Hippocampal formation (tissue), 2 donors: ENCODE data around the gene RSRC1.
"Not testable (repeated sequence)": the region's sequence is repeated elsewhere in the genome, so short reads cannot be mapped to it uniquely, and the experiment has no call there.

ENCODE experiments used
- DNase-seq, 2 donors: peaks; one replicate each; lab custom pipeline; 2025; lab: John Stamatoyannopoulos, UW

Gene RSRC1

DNA sequence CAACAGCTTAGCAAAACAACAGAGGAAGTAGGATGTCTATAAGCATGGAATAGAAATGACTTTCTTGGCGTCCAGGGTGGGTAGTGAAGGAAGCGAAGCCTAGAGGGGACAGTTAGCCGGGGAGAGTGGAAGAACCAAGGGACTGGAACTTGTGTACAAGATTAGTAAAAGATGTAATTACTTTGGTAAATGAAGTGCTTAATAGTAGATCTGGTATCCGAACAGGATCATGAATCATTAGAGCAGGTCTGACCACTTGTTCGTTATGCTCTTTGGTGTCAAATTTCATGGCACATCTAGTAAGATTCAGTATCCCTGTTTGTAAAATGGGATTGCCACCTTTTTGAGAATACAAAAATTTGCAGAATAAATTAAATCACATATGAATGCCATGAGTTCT lies 348.6 kb downstream of the RSRC1 start:
- DNase-seq: no peak

DNA sequence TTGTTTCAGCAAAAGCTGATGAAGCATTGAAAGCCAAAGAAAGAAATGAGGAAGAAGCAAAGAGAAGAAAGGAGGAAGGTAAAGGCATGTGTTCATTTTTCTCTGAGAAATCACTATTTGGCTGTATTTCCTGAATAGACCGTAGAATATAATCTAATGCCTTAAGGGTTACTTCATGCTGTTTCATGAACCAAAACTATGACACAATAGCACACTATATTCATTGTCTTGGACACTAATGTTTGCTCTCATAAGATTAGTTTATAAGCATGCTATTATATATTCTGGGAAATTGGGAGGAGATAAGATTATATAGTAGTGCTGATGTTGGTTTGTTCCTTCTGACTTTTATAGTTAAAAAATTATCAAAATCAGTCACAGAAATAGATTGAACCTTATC lies 351.0 kb downstream of the RSRC1 start:
- DNase-seq: no peak

DNA sequence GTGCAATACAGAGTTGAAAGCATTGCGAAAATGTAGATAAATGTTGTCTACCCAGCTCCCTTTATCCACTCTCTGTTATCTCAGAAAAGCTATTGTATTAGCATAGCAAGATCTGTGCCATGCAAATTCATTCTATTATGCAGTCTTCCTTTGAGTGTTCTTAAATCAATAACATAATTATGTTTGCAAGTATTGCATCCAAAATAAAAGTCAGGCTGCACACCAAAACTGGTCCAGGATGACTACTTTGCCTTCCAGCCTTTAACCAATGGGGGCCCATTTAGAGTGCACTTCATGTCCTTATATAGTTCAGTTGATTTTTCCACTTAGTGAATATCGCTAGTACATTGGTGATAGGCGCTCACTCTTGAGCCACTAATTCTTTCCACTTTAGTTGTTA lies 353.7 kb downstream of the RSRC1 start:
- no peak for DNase-seq

DNA sequence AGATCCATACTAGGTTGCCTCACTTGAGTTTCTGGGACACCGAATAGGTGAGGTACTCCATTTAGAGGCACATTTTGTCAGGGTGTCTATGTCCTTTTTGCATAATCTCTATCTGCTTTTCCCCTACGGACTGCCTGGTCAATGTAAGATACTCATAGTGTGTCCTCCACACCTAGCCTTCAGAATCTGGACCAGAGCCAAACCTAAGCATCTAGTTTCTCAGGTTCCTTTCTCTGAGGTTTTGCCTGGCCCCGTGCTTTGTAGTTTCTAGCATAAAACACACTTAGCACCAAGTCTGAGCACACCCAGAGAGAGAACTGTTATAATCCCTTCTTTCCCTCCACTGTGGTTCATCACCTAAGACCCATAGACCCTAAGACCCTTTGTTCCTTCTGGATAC lies 355.2 kb downstream of the RSRC1 start:
- no peak for DNase-seq

DNA sequence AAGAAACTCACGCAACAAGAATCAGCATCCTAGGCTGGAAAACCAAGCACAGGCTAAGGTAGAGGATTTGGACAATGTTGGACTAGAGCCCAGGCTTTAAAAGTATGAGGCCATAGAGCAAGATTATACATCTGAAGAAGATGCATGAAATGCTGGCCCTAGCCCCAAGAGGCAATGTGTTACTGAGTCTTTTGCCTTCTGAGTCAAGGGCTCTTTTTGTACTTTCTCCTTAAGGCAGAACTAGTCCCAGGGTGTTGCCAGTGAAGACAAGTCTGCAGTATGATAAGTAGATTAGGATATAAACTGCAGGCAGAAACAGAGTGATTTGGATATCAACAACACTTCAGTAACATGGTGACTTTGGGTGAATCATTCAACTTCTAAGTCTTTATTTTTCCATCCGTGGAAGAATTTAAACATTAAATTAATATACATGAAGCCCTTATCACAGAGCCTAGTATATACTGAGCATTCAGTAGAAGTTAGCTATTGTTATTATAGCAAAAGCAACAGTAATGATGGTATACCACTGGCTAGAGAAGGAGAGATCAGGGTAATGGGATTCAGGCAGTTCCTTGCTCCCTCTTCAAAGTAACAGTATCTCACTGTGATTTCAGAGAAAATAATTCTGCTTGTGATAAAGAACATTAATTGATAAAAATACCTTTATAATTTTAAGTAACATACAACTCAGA lies 361.2 kb downstream of the RSRC1 start:
- no peak for DNase-seq

DNA sequence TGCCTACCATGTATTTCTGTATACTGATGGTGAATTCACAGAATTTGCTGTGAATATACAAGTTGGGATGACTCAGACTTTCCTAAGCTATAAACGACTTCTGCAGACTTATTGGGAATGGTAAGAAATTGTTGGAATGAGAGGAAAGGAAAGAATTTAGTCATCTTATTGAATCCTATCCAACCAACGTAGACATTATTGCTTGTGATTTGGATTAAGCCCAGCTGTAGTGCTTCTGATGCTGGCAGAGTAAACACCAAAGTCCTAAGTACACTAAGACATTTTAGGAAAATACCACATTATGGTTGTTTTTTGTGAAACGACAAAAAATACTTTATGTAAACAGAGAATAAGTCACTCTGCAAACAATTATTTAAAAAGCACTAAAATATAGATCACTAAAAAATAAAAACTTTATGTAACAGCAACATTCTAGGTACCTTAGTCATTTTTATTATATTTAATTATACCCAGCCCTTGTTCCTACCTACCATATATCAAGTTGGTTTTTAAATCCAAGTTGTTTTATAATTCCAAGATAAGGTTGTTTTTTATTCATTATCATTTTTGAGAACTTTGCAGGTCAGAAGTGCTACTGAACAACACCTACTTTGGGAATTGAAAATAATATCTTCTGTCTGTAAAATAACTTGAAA lies 361.9 kb downstream of the RSRC1 start:
- no peak for DNase-seq

DNA sequence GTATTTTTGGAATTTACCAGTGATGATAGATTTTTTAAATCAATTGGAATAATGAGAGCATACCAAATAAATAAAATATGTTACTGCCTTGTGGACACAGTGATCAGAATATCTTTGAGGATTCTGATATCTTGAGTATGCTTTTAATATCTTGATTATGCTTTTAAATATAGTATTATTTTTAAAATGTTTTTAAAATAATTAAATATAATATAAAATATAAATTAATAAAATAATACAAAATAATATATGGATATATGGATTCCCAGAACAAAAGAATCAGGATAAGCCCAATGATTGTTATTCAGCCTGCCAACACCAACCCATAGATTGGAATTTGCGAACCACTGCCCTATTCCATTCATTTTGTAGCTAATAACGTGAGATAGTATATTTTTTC lies 369.2 kb downstream of the RSRC1 start:
- no peak for DNase-seq

DNA sequence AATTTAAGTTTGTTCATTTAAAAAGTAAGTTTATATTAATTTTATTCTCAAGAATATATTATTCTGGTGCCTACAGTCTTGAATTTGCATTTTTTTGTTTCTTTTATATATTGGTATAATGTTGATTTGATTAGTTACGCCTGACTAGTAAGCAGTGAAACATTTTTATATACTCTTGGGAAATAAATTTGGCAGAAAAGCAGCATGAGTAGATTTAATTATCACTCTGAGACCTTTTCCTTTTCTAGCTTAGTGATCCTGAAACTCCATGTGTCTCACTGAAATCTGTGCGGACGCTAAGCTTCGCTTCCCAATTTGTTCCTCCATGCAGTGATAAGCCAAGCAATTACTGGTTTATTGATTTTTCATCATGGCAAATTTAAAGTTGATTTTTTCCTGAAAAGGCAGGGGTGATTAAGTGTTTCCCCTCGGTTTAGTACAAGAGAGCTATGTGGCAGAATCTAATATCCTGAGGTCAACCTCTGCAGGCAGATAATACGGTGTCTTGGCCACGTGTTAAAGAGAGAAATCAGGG lies 373.9 kb downstream of the RSRC1 start:
- DNase-seq: no peak

DNA sequence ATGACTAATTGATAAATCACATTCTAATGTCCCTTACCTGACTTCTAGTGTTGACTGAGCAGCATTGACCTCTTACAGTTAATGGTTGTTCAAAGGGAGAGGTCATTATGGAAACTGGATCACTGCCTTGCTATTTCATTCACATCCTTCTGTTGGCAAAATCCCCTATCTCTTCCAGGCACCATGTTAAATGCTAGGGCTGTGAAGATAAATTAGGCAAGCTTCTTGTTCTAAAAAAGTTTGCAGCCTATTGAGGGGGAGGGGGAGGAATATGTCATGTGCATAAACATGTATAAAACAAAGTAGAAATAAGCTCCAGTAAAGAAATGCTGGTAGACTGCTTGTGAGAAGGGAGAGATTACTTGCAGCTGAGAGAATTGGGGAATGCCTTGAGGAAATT lies 376.3 kb downstream of the RSRC1 start:
- DNase-seq: no peak

DNA sequence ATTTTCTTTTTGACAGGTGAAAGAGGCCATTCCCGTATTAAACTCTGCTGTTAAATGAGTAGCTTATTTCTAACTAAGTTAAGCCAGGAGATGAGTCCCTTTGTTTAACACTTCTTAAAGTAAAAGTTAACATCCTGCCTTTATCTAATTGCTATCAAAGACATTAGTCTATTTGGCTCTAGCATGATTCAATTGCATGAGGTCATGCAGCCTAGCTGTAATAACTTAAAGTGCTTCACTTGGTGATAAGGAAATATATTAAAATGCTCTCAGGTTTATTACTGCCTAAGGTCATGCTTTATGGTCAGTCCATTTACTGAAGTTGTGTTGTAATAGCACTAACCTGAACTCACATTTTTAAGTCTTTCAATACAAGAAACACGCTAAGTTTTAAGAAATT lies 378.8 kb downstream of the RSRC1 start:
- DNase-seq: no peak

DNA sequence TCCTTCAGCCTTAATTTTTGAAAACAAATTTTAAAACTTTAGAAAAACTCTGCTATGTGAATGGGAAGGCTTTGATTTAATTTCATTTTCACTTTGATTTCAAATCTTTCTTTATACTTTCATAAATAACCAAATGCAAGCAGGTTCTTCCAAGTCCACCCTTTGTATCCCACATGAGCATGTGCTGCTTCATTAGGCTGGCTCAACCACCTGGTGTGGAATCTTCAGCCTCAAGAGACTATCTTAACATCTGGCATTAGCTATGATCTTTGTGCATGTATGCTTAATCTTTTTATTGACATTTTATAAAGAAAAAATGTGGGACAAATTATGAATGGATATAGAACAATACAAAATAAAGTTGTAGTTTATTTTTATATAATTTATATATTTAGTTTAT lies 379.3 kb downstream of the RSRC1 start:
- DNase-seq: no peak

DNA sequence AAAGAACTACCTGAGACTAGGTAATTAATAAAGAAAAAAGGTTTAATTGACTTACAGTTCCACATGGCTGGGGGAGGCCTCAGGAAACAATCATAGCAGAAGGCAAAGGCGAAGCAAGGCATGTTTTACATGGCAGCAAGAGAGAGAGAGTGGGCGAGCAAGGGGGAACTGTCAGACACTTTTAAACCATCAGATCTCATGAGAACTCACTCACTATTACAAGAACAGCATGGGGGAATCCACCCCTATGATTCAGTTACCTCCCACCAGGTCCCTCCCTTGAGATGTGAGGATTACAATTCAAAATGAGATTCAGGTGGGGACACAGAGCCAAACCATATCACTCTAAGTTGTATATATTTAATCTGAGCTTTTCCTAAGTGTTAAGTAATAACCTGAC lies 382.1 kb downstream of the RSRC1 start:
- no peak for DNase-seq

DNA sequence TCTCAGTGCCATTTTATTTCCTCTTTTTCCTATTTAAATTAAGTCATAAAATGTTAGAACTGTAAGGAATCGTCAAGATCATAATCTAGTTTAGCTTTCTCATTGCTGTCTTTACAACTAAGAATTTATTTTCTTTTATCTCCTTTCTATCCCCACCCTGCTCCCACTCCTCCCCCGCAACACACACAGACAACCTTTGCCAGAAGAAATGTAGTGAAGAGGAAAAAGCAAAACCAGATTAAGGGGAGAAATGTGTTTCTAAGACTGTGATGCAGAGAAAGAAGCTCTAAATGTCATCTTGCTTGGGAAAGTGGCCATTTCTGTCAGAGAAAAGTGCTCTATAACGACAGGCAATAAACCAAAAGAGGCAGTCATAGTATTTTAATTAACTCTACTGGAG lies 382.8 kb downstream of the RSRC1 start:
- DNase-seq: no peak

DNA sequence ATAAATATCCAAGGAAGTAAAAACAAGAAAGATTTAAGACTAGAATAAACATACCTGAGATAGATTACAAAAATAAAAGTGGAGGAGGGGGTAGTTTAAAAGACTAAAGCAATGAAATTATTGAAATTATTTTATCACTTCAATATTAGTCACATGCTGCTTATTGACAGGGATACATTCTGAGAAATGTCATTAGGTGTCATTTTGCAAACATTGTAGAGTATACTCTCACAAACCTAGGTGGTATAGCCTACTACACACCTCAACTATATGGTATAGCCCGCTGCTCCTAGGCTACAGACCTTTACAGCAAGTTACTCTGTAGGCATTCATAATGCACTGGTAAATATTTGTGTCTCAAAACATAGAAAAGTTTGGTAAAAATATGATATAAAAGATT lies 384.0 kb downstream of the RSRC1 start:
- no peak for DNase-seq

DNA sequence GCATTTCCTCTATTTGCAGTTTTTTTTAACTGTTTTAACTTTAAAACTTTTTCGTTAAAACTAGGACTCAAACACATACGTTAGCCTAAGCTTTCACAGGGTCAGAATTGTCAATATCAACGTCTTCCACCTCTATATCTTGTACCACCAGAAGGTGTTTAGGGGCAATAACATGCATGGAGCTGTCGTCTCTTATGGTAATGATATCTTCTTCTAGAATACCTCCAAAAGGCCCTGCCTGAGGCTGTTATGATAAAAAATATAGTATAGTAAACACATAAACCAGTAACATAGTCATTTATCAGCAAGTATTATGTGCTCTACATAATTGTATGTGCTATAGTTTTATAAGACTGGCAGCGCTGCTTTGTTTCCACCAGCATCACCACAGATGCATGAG lies 384.8 kb downstream of the RSRC1 start:
- DNase-seq: no peak

DNA sequence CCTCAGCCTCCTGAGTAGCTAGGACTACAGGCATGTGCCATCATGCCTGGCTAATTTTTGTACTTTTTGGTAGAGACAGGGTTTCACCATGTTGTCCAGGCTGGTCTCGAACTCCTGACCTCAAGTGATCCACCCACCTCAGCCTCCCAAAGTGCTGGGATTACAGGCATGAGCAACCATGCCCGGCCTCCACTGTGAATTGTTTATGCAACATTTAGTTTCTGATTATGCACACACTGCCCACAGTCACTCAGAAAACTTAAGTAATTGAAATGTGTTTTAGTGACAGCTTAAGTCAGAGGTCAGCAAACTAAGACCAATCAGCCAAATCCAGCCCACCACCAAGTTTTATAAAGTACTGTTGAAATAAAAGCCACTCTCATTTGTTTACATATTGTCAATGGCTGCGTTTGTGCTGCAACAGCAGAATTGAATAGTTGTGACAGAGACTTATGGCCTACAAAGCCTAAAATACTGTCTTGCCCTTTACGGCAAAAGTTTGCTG lies 385.6 kb downstream of the RSRC1 start:
- DNase-seq: not testable (repeated sequence)

DNA sequence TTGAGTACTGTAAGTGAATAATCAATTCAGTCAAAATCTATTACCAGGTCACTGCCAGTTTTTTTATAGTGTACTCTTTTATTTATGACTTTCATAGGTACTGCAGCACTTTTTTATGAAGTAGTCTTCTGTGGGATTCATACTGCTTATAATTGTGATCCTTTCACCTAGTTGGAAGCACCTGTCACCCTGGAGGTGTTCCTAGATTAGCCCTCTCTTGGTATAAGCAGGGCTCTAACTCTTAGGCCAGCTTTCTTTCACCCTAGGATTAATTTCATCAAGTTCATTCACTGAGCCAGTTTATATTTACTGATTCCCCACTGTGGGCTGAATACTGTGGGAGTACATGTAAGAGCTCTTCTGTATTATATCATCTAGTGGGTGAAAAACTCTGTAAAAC lies 395.2 kb downstream of the RSRC1 start:
- no peak for DNase-seq

DNA sequence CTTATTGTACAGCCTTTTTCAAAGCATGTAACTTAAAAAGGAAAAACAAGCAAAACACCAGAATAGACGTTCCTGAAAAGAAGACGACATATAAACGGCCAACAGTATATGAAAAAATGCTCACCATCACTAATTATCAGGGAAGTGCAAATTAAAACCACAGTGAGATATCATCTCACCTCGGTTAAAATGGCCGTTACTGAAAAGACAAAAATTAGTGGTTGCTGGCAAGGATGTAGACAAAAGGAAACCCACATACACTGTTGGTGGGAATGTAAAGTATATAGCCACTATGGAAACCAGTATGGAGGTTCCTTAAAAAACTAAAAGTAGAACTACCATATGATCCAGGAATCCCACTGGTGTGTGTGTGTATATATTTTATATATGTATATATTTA lies 396.6 kb downstream of the RSRC1 start:
- DNase-seq: no peak

DNA sequence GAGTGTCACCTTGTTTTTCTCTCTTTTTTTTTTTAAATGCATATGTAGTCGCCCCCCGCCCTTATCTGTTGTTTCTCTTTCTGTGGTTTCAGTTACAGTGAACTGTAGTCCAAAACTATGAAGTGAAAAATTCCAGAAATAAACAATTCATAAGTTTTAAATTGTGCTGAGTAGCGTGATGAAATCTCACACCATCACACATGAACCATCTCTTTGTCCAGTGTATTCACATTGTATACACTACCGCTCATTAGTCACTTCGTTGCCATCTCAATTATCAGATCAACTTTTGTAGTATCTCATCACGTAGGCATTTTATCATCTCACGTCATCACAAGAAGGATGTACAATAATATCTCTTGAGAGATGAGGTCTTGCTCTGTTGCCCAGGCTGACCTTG lies 398.6 kb downstream of the RSRC1 start:
- no peak for DNase-seq

DNA sequence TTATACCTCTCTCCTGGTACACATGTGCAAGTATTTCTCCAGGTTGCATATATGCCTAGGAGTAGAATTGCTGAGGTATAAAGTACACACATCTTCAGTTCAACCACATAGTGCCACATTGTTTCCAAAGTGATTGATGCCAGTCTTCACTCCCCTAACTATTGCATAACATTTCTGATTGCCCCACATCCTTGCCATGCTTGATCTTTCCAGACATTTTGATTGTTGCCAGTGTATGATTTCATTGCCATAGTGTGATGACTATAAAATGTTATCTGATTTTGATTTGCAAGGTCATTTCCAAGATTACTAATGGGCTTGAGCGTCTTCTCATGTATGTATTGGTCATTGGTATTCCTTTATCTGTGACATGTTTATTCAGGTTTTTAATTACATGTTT lies 400.0 kb downstream of the RSRC1 start:
- DNase-seq: no peak

DNA sequence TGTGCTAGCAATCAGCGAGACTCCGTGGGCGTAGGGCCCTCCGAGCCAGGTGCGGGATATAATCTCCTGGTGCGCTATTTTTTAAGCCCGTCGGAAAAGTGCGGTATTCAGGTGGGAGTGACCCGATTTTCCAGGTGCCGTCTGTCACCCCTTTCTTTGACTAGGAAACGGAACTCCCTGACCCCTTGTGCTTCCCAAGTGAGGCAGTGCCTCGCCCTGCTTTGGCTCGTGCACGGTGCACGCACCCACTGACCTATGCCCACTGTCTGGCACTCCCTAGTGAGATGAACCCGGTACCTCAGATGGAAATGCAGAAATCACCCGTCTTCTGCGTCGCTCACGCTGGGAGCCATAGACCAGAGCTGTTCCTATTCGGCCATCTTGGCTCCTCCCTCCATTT lies 406.8 kb downstream of the RSRC1 start:
- DNase-seq: not testable (repeated sequence)

DNA sequence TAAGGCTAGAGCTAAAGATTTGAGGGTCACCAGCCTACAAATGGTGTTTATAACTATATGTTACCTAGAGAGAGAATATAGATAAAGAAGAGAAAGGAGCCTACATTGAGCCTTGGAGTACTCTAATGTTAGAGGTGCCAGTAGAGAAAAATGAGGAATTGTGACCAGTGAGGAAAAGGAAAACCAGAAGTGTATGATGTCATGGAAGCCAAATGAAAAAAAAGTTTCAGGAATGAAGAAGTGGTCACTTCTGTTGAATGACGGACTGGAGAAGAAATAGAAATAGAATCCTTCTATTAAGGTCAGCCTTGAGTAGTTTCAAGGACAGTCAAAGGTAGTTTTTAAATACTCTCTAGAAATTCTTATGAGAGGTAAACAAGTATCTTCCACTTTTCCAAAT lies 409.9 kb downstream of the RSRC1 start:
- DNase-seq: no peak

DNA sequence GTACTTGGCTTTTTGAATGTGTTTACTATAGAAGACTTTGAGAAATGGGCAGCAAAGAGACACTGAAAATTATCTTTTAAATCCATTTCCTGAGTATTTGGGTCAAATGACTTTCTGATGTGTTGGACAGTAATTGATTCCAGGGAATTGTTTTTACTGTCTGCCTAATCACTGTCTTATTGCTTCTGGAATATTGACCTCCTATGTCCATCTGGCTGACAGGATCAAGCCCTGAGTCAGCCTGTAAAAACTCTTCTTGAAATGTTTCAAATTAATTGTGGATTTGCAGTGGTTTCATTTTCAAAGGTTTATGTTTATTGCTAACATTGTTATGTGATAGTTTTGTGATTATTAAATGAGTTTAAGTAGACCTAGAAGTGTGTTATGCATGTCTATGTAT lies 410.5 kb downstream of the RSRC1 start:
- no peak for DNase-seq
